Type B pancreatic cell (in vitro differentiated cells): Measurements from ENCODE around the gene LDLRAD4. TPM values are rescaled to one million over a fixed set of nuclear protein-coding genes. Genes with fewer than 3 reads are reported as not detected.

ENCODE experiments used
- DNase-seq: peaks from one replicate; pipeline ENCODE4 v3.0.0; 2021; ENCODE audit warnings: mixed read lengths; ENCODE audit not compliant: unreplicated experiment; ENCODE audit errors: extremely low spot score
- H3K27ac Mint-ChIP-seq: 2 replicates; pipeline ENCODE4 v1.8.0; 2021; ENCODE audit warnings: mild to moderate bottlenecking, mixed read lengths
- H3K27me3 Mint-ChIP-seq: 2 replicates; pipeline ENCODE4 v1.8.0; 2021; ENCODE audit warnings: mixed read lengths
- H3K36me3 Mint-ChIP-seq: 2 replicates; pipeline ENCODE4 v1.8.0; 2021; ENCODE audit warnings: mixed read lengths
- H3K4me1 Mint-ChIP-seq: one replicate; pipeline ENCODE4 v1.8.0; 2021; ENCODE audit warnings: mixed read lengths; ENCODE audit not compliant: unreplicated experiment
- H3K4me3 Mint-ChIP-seq: 2 replicates; pipeline ENCODE4 v1.8.0; 2021; ENCODE audit warnings: mild to moderate bottlenecking, mixed read lengths
- H3K9me3 Mint-ChIP-seq: 2 replicates; pipeline ENCODE4 v1.8.0; 2021; ENCODE audit warnings: mixed read lengths
- CTCF ChIP-seq: fragments of 200-600 bp; sonication (generic); conservative IDR thresholded peaks from 2 replicates; pipeline ENCODE4 v1.5.0; 2021; ENCODE audit warnings: antibody characterized with exemption, mild to moderate bottlenecking
- total RNA-seq: library from RNA; stranded (reverse); gene quantifications from 2 replicates; pipeline ENCODE4 v1.2.1, GENCODE V29; 2021; ENCODE audit warnings: low replicate concordance

Gene LDLRAD4
- total RNA-seq, 1 donor from 2014 or later = 2.4 TPM

- H3K36me3 Mint-ChIP-seq = no peaks in the 10 kb centered on the region
- H3K27me3 Mint-ChIP-seq = no peaks in the 10 kb centered on the region
- H3K27ac Mint-ChIP-seq = no peak overlapping the region
- H3K9me3 Mint-ChIP-seq = peaks cover 8% of the 10 kb centered on the region
- H3K4me3 Mint-ChIP-seq = no peak overlapping the region
- H3K4me1 Mint-ChIP-seq = no peaks in the 10 kb centered on the region
- no peak for DNase-seq
- no peak for TF ChIP-seq CTCF
Measured at GRCh38 chr18:13597068-13597467, 378.5 kb downstream of the LDLRAD4 start.

- Mint-ChIP-seq H3K4me3 (no peak overlapping the region), H3K27ac (no peak overlapping the region), H3K36me3 (no peaks in the 10 kb centered on the region), H3K9me3 (peaks cover 8% of the 10 kb centered on the region), H3K27me3 (no peaks in the 10 kb centered on the region), H3K4me1 (no peaks in the 10 kb centered on the region)
- no peak for TF ChIP-seq CTCF
- no peak for DNase-seq
Measured at GRCh38 chr18:13598591-13598990, 380.0 kb downstream of the LDLRAD4 start.

DNA sequence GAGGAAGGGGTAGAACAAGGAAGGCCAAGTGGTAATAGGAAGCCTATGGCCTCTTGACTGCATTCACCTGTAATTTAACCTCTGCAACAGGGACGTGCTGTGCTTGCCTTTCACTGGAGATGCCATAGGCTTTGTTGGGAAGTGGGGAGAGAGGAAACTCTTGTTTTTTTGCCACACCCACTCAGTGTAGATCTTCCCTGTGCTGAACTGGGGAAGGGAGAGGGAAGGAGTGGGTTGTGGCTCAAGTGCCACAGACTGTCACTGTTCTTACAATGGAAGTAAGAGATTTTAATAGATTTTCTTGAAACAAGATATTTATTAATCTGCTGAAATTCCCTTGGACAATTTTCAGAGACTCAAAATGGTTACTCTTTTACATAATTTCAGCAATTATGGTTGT is 380.5 kb downstream of the LDLRAD4 start:
- no peak for DNase-seq
- H3K4me3 Mint-ChIP-seq = no peak overlapping the region
- no peak for TF ChIP-seq CTCF
- H3K27me3 Mint-ChIP-seq = no peaks in the 10 kb centered on the region
- no peak overlapping the region for H3K27ac Mint-ChIP-seq
- H3K4me1 Mint-ChIP-seq = no peaks in the 10 kb centered on the region
- no peaks in the 10 kb centered on the region for H3K36me3 Mint-ChIP-seq
- H3K9me3 Mint-ChIP-seq = peaks cover 8% of the 10 kb centered on the region

- H3K4me3 Mint-ChIP-seq = no peak overlapping the region
- H3K27me3 Mint-ChIP-seq = no peaks in the 10 kb centered on the region
- H3K27ac Mint-ChIP-seq = no peak overlapping the region
- H3K9me3 Mint-ChIP-seq = no peaks in the 10 kb centered on the region
- DNase-seq = no peak
- no peaks in the 10 kb centered on the region for H3K36me3 Mint-ChIP-seq
- no peak for TF ChIP-seq CTCF
- H3K4me1 Mint-ChIP-seq = no peaks in the 10 kb centered on the region
Measured at GRCh38 chr18:13603304-13604019, 384.9 kb downstream of the LDLRAD4 start.

DNA sequence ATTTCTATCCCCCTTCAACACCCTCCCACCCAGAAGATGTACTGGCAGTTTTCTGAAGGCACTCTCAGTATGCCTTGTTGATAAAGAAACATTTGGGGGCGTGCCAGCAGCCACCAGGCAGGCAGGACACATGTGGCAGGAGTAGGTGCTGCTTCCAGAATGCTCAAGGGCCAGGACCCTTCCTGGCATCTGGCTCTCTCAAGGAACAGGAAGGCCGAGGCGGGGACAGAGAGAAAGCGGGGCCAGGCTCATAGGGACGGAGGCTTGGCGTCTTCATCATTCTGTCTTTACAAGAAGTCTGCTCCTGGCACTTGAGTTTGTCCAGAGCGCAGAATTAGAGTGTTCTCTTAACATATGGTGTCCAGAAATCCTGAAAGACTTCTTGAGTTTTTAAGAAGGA is 386.2 kb downstream of the LDLRAD4 start:
- no peak overlapping the region for H3K27ac Mint-ChIP-seq
- H3K4me3 Mint-ChIP-seq = no peak overlapping the region
- DNase-seq = no peak
- no peaks in the 10 kb centered on the region for H3K9me3 Mint-ChIP-seq
- no peak for TF ChIP-seq CTCF
- no peaks in the 10 kb centered on the region for H3K27me3 Mint-ChIP-seq
- H3K4me1 Mint-ChIP-seq = no peaks in the 10 kb centered on the region
- H3K36me3 Mint-ChIP-seq = no peaks in the 10 kb centered on the region
